ENCODE results near the gene WDR1. TPM values are rescaled to one million over a fixed set of nuclear protein-coding genes. Genes with fewer than 3 reads are reported as not detected.

WDR1 gene
- total RNA-seq, 1 experiment from 2014 or later: 237 TPM

- Histone ChIP-seq H3K9me3 (no peaks in the 10 kb centered on the region), H3K27me3 (no peaks in the 10 kb centered on the region), H3K4me3 (no peak overlapping the region), H3K36me3 (peaks cover 72% of the 10 kb centered on the region)
- no peak for DNase-seq
These were observed 18.5 kb downstream of the WDR1 start for GRCh38 chr4:10097906-10098779.

- DNase-seq: peak; percentile 31
- H3K9me3 ChIP-seq: no peaks in the 10 kb centered on the region
- H3K36me3 ChIP-seq: peaks cover 70% of the 10 kb centered on the region
- no peaks in the 10 kb centered on the region for H3K27me3 ChIP-seq
- H3K4me3 ChIP-seq: no peak overlapping the region
These were observed 19.6 kb downstream of the WDR1 start for GRCh38 chr4:10096978-10097335.

GRCh38 chr4:10096201-10096977, 20.2 kb downstream of the WDR1 start:
- Histone ChIP-seq H3K9me3 (no peaks in the 10 kb centered on the region), H3K4me3 (no peak overlapping the region), H3K36me3 (peaks cover 65% of the 10 kb centered on the region), H3K27me3 (no peaks in the 10 kb centered on the region)
- peak; percentile 91 for DNase-seq

- H3K4me3 ChIP-seq: no peak overlapping the region
- no peak for DNase-seq
- peaks cover 70% of the 10 kb centered on the region for H3K36me3 ChIP-seq
- H3K27me3 ChIP-seq: no peaks in the 10 kb centered on the region
- H3K9me3 ChIP-seq: no peaks in the 10 kb centered on the region
These were observed 21.2 kb downstream of the WDR1 start for GRCh38 chr4:10095296-10095991.

GRCh38 chr4:10094841-10095240, 21.8 kb downstream of the WDR1 start:
- Histone ChIP-seq H3K9me3 (no peaks in the 10 kb centered on the region), H3K36me3 (peaks cover 66% of the 10 kb centered on the region), H3K4me3 (no peak overlapping the region), H3K27me3 (no peaks in the 10 kb centered on the region)
- DNase-seq: no peak

- no peaks in the 10 kb centered on the region for H3K9me3 ChIP-seq
- peaks cover 63% of the 10 kb centered on the region for H3K36me3 ChIP-seq
- no peak for DNase-seq
These were observed 22.6 kb downstream of the WDR1 start for GRCh38 chr4:10093801-10094552.

GRCh38 chr4:10093271-10093621, 23.4 kb downstream of the WDR1 start:
- no peak overlapping the region for H3K4me3 ChIP-seq
- H3K36me3 ChIP-seq: peaks cover 62% of the 10 kb centered on the region
- no peaks in the 10 kb centered on the region for H3K27me3 ChIP-seq
- no peaks in the 10 kb centered on the region for H3K9me3 ChIP-seq
- DNase-seq: no peak

More at GRCh38 chr4:10093801-10094552, 22.6 kb downstream of the WDR1 start:
- no peak overlapping the region for H3K4me3 ChIP-seq
- no peaks in the 10 kb centered on the region for H3K27me3 ChIP-seq

- Histone ChIP-seq H3K27me3 (no peaks in the 10 kb centered on the region), H3K4me3 (no peak overlapping the region), H3K9me3 (no peaks in the 10 kb centered on the region), H3K36me3 (peaks cover 58% of the 10 kb centered on the region)
- DNase-seq: no peak
These were observed 23.9 kb downstream of the WDR1 start for GRCh38 chr4:10092481-10093270.

GRCh38 chr4:10091531-10092181, 24.9 kb downstream of the WDR1 start:
- H3K27me3 ChIP-seq: no peaks in the 10 kb centered on the region
- DNase-seq: no peak

GRCh38 chr4:10090467-10091250, 25.9 kb downstream of the WDR1 start:
- DNase-seq: no peak
- no peaks in the 10 kb centered on the region for H3K27me3 ChIP-seq
- H3K9me3 ChIP-seq: no peaks in the 10 kb centered on the region
- H3K4me3 ChIP-seq: no peak overlapping the region
- H3K36me3 ChIP-seq: peaks cover 54% of the 10 kb centered on the region

More at GRCh38 chr4:10091531-10092181, 24.9 kb downstream of the WDR1 start:
- Histone ChIP-seq H3K36me3 (peaks cover 53% of the 10 kb centered on the region), H3K4me3 (no peak overlapping the region), H3K9me3 (no peaks in the 10 kb centered on the region)

GRCh38 chr4:10089346-10089745, 27.3 kb downstream of the WDR1 start:
- H3K27me3 ChIP-seq: no peaks in the 10 kb centered on the region
- H3K4me3 ChIP-seq: no peak overlapping the region
- no peaks in the 10 kb centered on the region for H3K9me3 ChIP-seq
- peaks cover 45% of the 10 kb centered on the region for H3K36me3 ChIP-seq
- no peak for DNase-seq

GRCh38 chr4:10088135-10089010, 28.2 kb downstream of the WDR1 start:
- no peaks in the 10 kb centered on the region for H3K9me3 ChIP-seq
- no peak overlapping the region for H3K4me3 ChIP-seq
- H3K36me3 ChIP-seq: peaks cover 36% of the 10 kb centered on the region
- DNase-seq: no peak
- no peaks in the 10 kb centered on the region for H3K27me3 ChIP-seq

GRCh38 chr4:10087152-10087791, 29.3 kb downstream of the WDR1 start:
- Histone ChIP-seq H3K36me3 (peaks cover 29% of the 10 kb centered on the region), H3K27me3 (no peaks in the 10 kb centered on the region), H3K9me3 (no peaks in the 10 kb centered on the region), H3K4me3 (no peak overlapping the region)
- DNase-seq: no peak

Data from MG63 (cell line).